Nephron progenitor cell (in vitro differentiated cells): ENCODE data around the gene MAT1A.
"Not testable (repeated sequence)": the region's sequence is repeated elsewhere in the genome, so short reads cannot be mapped to it uniquely, and the experiment has no call there.

Experiments used
- DNase-seq: peaks from one replicate; pipeline ENCODE4 v3.0.0; 2021
- H3K27ac Mint-ChIP-seq: 2 replicates; pipeline ENCODE4 v1.8.0; 2021; ENCODE audit warnings: mild to moderate bottlenecking, moderate library complexity, mixed read lengths
- H3K27me3 Mint-ChIP-seq: 2 replicates; pipeline ENCODE4 v1.8.0; 2021; ENCODE audit warnings: mild to moderate bottlenecking, low read depth, mixed read lengths; ENCODE audit not compliant: poor library complexity
- H3K36me3 Mint-ChIP-seq: 2 replicates; pipeline ENCODE4 v1.8.0; 2021; ENCODE audit warnings: low read depth, mixed read lengths
- H3K4me1 Mint-ChIP-seq: 2 replicates; pipeline ENCODE4 v1.8.0; 2021; ENCODE audit warnings: mixed read lengths
- H3K4me3 Mint-ChIP-seq: 2 replicates; pipeline ENCODE4 v1.8.0; 2021; ENCODE audit warnings: mild to moderate bottlenecking, moderate library complexity, mixed read lengths
- H3K9me3 Mint-ChIP-seq: 2 replicates; pipeline ENCODE4 v1.8.0; 2021; ENCODE audit warnings: mild to moderate bottlenecking, moderate library complexity, mixed read lengths
- CTCF ChIP-seq: fragments of 200-600 bp; sonication (generic); IDR thresholded peaks from 2 replicates; pipeline ENCODE4 v1.5.0; 2021; ENCODE audit warnings: antibody characterized with exemption

The MAT1A gene

GRCh38 chr10:80315391-80315790 is 25.9 kb upstream of the MAT1A start:
- peaks cover 4% of the 10 kb centered on the region for H3K36me3 Mint-ChIP-seq
- H3K27ac Mint-ChIP-seq: no peak overlapping the region
- no peak for DNase-seq
- peaks cover 4% of the 10 kb centered on the region for H3K27me3 Mint-ChIP-seq
- H3K4me1 Mint-ChIP-seq: peaks cover 29% of the 10 kb centered on the region
- TF ChIP-seq CTCF: no peak
- H3K4me3 Mint-ChIP-seq: no peak overlapping the region
- peaks cover 39% of the 10 kb centered on the region for H3K9me3 Mint-ChIP-seq

GRCh38 chr10:80313523-80313922 is 24.1 kb upstream of the MAT1A start:
- H3K27me3 Mint-ChIP-seq: no peaks in the 10 kb centered on the region
- peaks cover 46% of the 10 kb centered on the region for H3K9me3 Mint-ChIP-seq
- H3K4me1 Mint-ChIP-seq: peaks cover 16% of the 10 kb centered on the region
- peaks cover 4% of the 10 kb centered on the region for H3K36me3 Mint-ChIP-seq
- H3K4me3 Mint-ChIP-seq: no peak overlapping the region
- no peak for TF ChIP-seq CTCF
- DNase-seq: no peak
- H3K27ac Mint-ChIP-seq: peak overlapping the region; percentile 57

- H3K4me1 Mint-ChIP-seq, H3K4me3 Mint-ChIP-seq, H3K36me3 Mint-ChIP-seq, DNase-seq, H3K27me3 Mint-ChIP-seq, H3K27ac Mint-ChIP-seq: not testable (repeated sequence)
- H3K9me3 Mint-ChIP-seq: peaks cover 81% of the 10 kb centered on the region
Measured at GRCh38 chr10:80305989-80306388, 16.5 kb upstream of the MAT1A start.

- H3K27me3 Mint-ChIP-seq: no peaks in the 10 kb centered on the region
- H3K4me1 Mint-ChIP-seq: no peaks in the 10 kb centered on the region
- peaks cover 5% of the 10 kb centered on the region for H3K36me3 Mint-ChIP-seq
- TF ChIP-seq CTCF: no peak
- peaks cover 51% of the 10 kb centered on the region for H3K9me3 Mint-ChIP-seq
- no peak overlapping the region for H3K4me3 Mint-ChIP-seq
- no peak overlapping the region for H3K27ac Mint-ChIP-seq
- DNase-seq: no peak
Measured at GRCh38 chr10:80296942-80297341, 7.5 kb upstream of the MAT1A start.

GRCh38 chr10:80292607-80293239 is 3.3 kb upstream of the MAT1A start:
- Mint-ChIP-seq H3K4me3 (no peak overlapping the region), H3K27me3 (peaks cover 8% of the 10 kb centered on the region), H3K9me3 (peaks cover 28% of the 10 kb centered on the region), H3K4me1 (peaks cover 22% of the 10 kb centered on the region), H3K36me3 (peaks cover 5% of the 10 kb centered on the region), H3K27ac (no peak overlapping the region)
- no peak for TF ChIP-seq CTCF
- no peak for DNase-seq

GRCh38 chr10:80290474-80291220 is 1.2 kb upstream of the MAT1A start:
- peaks cover 7% of the 10 kb centered on the region for H3K9me3 Mint-ChIP-seq
- no peaks in the 10 kb centered on the region for H3K36me3 Mint-ChIP-seq
- no peak for TF ChIP-seq CTCF
- peak overlapping the region; percentile 26 for H3K27ac Mint-ChIP-seq
- H3K4me1 Mint-ChIP-seq: peaks cover 22% of the 10 kb centered on the region
- H3K4me3 Mint-ChIP-seq: no peak overlapping the region
- no peak for DNase-seq
- peaks cover 8% of the 10 kb centered on the region for H3K27me3 Mint-ChIP-seq
